ENCODE results near the gene AGMAT. TPM values are rescaled to one million over a fixed set of nuclear protein-coding genes. Genes with fewer than 3 reads are reported as not detected.

Gene AGMAT
- total and polyA plus RNA-seq, 2 of the 8 experiments (the other 6 are each of a cell fraction or from before 2014, with no cell fraction given), result 3.7 to 5.8 TPM

DNA sequence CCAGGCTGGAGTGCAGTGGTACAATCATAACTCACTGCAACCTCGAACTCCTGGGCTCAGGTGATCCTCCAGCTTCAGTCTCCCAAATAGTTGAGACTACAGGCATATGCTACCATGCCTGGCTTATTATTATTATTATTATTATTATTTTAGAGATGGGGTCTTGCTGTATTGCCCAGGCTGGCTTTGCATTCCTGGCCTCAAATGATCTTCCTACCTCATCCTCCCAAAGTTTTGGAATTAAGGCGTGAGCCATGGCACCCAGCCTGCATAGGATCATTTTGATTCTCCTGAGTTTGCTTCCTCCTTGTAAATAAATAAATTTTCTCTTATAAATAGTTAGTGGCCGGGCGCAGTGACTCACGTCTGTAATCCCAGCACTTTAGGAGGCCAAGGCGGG, 38.6 kb upstream of the AGMAT start:
- H3K4me3 ChIP-seq (ENCODE audit: extremely low read depth in 1 of 4, insufficient read depth in 2 of 4, low read depth in 3 of 4, low read length in 4 of 4), result no peak overlapping the region
- DNase-seq (ENCODE audit: low read depth in 1 of 2, low spot score in 2 of 2) (no peak), FAIRE-seq (no peak)
- H3K27me3 ChIP-seq (replicated peaks in 1 of 4; ENCODE audit: control insufficient read depth in 3 of 4, extremely low read depth in 1 of 4, insufficient read depth in 3 of 4, low read length in 3 of 4), result no peaks in the 10 kb centered on the region
- H3K14ac ChIP-seq (ENCODE audit: insufficient read length), result no peak overlapping the region
- H3K79me2 ChIP-seq (ENCODE audit: control insufficient read depth in 1 of 2, insufficient read depth in 2 of 2, low read length in 2 of 2), result peaks cover 24 to 95% of the 10 kb centered on the region in 2 experiments
- no peak overlapping the region for H2BK120ac ChIP-seq (replicated peaks; ENCODE audit: low read depth, low read length)
- H3K9me3 ChIP-seq (ENCODE audit: insufficient read depth in 2 of 2, low read depth in 1 of 2, low read length in 1 of 2), result no peaks in the 10 kb centered on the region
- H2AFZ ChIP-seq (ENCODE audit: low read length), result no peak overlapping the region
- H4K20me1 ChIP-seq (replicated peaks in 1 of 2; ENCODE audit: control insufficient read depth in 1 of 2, insufficient read depth in 2 of 2, low read length in 2 of 2), result peaks cover 13 to 20% of the 10 kb centered on the region in 2 experiments
- ChIA-PET CTCF (ENCODE audit: partially characterized antibody) (interaction anchor here (0.7 to 1.6 kb wide), 4 partner anchors 21 to 93 kb away, joined by 3 read pairs; no protein-coding TSS in a partner anchor), POLR2A (ENCODE audit: partially characterized antibody) (interaction anchor here (0.7 kb wide), 1 partner anchor 133 kb away, joined by 3 read pairs; no protein-coding TSS in a partner anchor)
- H3K23me2 ChIP-seq (ENCODE audit: low read depth, low read length), result no peaks in the 10 kb centered on the region
- H3K4ac ChIP-seq (replicated peaks; ENCODE audit: insufficient read length, low read depth, low read length), result no peak overlapping the region
- H2BK5ac ChIP-seq (ENCODE audit: low read depth, low read length), result no peak overlapping the region
- H2AK5ac ChIP-seq (ENCODE audit: low read depth, low read length), result no peak overlapping the region
- H4K5ac ChIP-seq (ENCODE audit: insufficient read length, low read depth, low read length), result no peak overlapping the region
- no peaks in the 10 kb centered on the region; a peak in 1 of 7 replicates for H3K4me1 ChIP-seq (replicated peaks in 1 of 4; ENCODE audit: control insufficient read depth in 3 of 4, insufficient read depth in 4 of 4, low read length in 3 of 4)
- H3K56ac ChIP-seq (replicated peaks; ENCODE audit: insufficient read length, low read depth, low read length), result no peak overlapping the region
- H4K8ac ChIP-seq (ENCODE audit: extremely low read depth, insufficient read depth, low read length), result no peak overlapping the region
- no peak overlapping the region for H2BK20ac ChIP-seq (ENCODE audit: low read length)
- no peak overlapping the region for H2BK15ac ChIP-seq (ENCODE audit: low read length)
- peaks cover 5 to 19% (median 14%) of the 10 kb centered on the region in 4 experiments; a peak in 7 of 8 replicates for H3K36me3 ChIP-seq (ENCODE audit: control insufficient read depth in 2 of 4, insufficient read depth in 4 of 4, low read length in 3 of 4)
- H3K23ac ChIP-seq (ENCODE audit: insufficient read length), result no peak overlapping the region
- H3K18ac ChIP-seq (ENCODE audit: extremely low read depth, low read length), result no peak overlapping the region
- 93% methylated on average over 6 of the region's 6 CpGs; no CpG with 5 or more reads in 1 of the 2 experiments for WGBS, 2 experiments (ENCODE audit: extremely low coverage in 1 of 2, insufficient coverage in 1 of 2, insufficient read length in 1 of 2, insufficient replicate concordance in 2 of 2, low coverage in 1 of 2, low lambda C conversion rate in 2 of 2, missing lambda C conversion rate in 1 of 2)
- peaks cover 4% of the 10 kb centered on the region; the same call in 1 of the 2 replicates for H3K79me1 ChIP-seq (ENCODE audit: low read depth, low read length)
- H4K91ac ChIP-seq (replicated peaks; ENCODE audit: insufficient read length, low read length), result no peak overlapping the region
- no peak overlapping the region for H3K4me2 ChIP-seq (ENCODE audit: insufficient read depth in 1 of 2, low read depth in 2 of 2, low read length in 2 of 2)
- no peak overlapping the region for H3K27ac ChIP-seq (ENCODE audit: low read depth, low read length)
- no peak overlapping the region for H2BK12ac ChIP-seq (ENCODE audit: low read depth, low read length)
- H3K9ac ChIP-seq (replicated peaks in 1 of 4; ENCODE audit: extremely low read depth in 1 of 4, low read depth in 3 of 4, low read length in 3 of 4), result no peak overlapping the region
- TF ChIP-seq SP1 (IDR thresholded peaks at IDR 0.05; ENCODE audit: low read depth, low read length), result no peak
- no peak for TF ChIP-seq GABPA (IDR thresholded peaks at IDR 0.05; ENCODE audit: borderline replicate concordance, insufficient read depth, low read length)
- no peak for TF ChIP-seq E2F6 (IDR thresholded peaks at IDR 0.05)
- no peak for TF ChIP-seq TAF1 (IDR thresholded peaks at IDR 0.05; ENCODE audit: low read depth, low read length)
- TF ChIP-seq HDAC6 (IDR thresholded peaks at IDR 0.05; ENCODE audit: low read depth, low read length), result no peak
- TF ChIP-seq, protein P1, sequence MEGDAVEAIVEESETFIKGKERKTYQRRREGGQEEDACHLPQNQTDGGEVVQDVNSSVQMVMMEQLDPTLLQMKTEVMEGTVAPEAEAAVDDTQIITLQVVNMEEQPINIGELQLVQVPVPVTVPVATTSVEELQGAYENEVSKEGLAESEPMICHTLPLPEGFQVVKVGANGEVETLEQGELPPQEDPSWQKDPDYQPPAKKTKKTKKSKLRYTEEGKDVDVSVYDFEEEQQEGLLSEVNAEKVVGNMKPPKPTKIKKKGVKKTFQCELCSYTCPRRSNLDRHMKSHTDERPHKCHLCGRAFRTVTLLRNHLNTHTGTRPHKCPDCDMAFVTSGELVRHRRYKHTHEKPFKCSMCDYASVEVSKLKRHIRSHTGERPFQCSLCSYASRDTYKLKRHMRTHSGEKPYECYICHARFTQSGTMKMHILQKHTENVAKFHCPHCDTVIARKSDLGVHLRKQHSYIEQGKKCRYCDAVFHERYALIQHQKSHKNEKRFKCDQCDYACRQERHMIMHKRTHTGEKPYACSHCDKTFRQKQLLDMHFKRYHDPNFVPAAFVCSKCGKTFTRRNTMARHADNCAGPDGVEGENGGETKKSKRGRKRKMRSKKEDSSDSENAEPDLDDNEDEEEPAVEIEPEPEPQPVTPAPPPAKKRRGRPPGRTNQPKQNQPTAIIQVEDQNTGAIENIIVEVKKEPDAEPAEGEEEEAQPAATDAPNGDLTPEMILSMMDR (IDR thresholded peaks at IDR 0.05; ENCODE audit: control extremely low read depth in 1 of 3, insufficient read depth in 1 of 3, low read depth in 1 of 3, low read length in 3 of 3), result no peak
- no peak for TF ChIP-seq POLR2AphosphoS5 (IDR thresholded peaks at IDR 0.05; ENCODE audit: low read depth, low read length)
- no peak for TF ChIP-seq TBP (IDR thresholded peaks at IDR 0.05; ENCODE audit: low read depth, low read length)
- TF ChIP-seq CHD2 (IDR thresholded peaks at IDR 0.05; ENCODE audit: low read length), result no peak
- TF ChIP-seq TCF12 (IDR thresholded peaks at IDR 0.05; ENCODE audit: low read depth, low read length), result no peak
- no peak for TF ChIP-seq RXRA (IDR thresholded peaks at IDR 0.05; ENCODE audit: insufficient read depth, low read depth, low read length)
- no peak for TF ChIP-seq POU5F1 (IDR thresholded peaks at IDR 0.05; ENCODE audit: low read depth, low read length)
